NK-92 (cell line): ENCODE results near the gene NUDT11.
"Not testable (repeated sequence)": the region's sequence is repeated elsewhere in the genome, so short reads cannot be mapped to it uniquely, and the experiment has no call there.

Source experiments
- DNase-seq: peaks from one replicate; lab custom pipeline; 2025; ENCODE audit not compliant: unreplicated experiment; lab: John Stamatoyannopoulos, UW

Gene NUDT11

GRCh38 chrX:51496501-51497291, at the start of gene NUDT11:
Gene NUDT11 (minus strand): TSS chrX:51496592. CDS start chrX:51496444, 148 bp downstream.
- DNase-seq = no peak

- DNase-seq = no peak
These were observed 24.0 kb upstream of the NUDT11 start for GRCh38 chrX:51520393-51520792.

- not testable (repeated sequence) for DNase-seq
These were observed 22.7 kb upstream of the NUDT11 start for GRCh38 chrX:51519131-51519530.

- DNase-seq = no peak
These were observed 11.2 kb upstream of the NUDT11 start for GRCh38 chrX:51507551-51507950.

GRCh38 chrX:51495701-51496488, 497 bp downstream of the NUDT11 start:
- not testable (repeated sequence) for DNase-seq

DNA sequence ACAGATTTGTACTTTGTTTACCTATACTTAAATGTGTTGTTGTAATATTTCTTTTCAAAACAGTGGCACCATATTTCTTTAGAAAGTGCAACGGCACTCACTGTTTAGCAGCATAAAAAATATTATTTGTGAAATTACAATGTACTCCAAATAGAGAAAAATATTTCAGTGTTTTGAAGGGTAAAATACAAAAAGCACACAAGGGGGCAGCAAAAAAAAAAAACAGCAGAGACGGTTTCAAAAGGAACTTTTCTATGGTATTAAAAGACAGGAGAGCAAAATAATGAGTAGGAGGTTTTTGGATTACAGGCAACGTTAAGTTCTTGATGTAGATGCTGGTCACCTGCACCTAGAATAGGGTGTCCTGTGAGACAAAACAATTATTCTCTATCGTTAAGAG, 2.0 kb downstream of the NUDT11 start:
- no peak for DNase-seq

DNA sequence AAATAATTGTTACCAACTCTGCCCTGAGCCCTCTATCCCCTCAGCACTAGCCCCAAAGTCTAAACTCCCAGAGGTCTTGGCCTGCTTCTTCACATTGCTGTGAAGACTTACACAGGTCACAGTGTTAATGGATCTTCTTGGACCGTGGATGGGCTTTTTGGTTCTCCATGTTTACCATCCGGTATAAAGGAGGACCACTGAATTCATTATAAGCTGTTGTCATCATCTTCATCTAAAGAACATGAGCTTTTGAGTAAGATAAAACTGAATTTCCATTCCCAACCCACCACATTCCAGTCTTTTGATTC, 8.5 kb downstream of the NUDT11 start:
- no peak for DNase-seq

DNA sequence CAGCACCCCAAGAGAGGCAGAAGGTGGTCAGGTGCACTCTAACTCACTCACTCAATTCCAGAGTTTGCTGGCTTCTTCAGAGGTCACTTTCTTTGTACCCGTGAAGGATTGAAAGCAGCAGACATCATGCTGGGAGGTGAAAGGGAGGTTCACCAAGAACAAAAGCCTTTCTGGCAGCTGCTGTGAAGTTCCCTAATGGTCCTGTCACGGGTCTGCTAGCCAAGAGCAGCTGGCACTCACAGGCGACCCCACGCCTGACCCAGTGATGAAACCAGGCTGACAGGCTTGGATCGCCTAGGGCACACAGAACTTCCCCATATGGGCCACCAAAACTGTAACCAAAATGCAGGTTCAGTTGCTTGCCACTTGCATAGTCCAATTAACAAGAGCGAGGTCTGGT, 11.8 kb downstream of the NUDT11 start:
- DNase-seq = no peak

- not testable (repeated sequence) for DNase-seq
These were observed 14.0 kb downstream of the NUDT11 start for GRCh38 chrX:51482411-51482810.

DNA sequence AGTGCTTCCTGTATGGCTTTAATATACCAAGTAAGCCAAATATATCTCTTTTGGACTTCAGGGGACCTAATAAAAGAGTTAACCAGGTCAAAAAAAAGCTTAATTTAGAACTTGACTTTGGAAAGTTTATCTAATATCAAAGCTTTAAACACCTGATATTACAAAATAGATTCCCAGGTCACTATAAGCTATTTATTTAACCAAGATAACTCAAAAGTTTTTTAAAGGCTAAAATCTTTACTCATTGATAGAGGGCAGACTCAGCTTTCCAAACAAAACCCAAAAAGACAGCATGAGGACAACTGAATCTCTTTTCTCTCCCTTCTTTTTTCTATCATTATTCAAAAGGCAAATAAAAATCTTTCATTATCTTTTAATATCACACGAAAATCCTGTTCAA, 19.5 kb downstream of the NUDT11 start:
- no peak for DNase-seq

DNA sequence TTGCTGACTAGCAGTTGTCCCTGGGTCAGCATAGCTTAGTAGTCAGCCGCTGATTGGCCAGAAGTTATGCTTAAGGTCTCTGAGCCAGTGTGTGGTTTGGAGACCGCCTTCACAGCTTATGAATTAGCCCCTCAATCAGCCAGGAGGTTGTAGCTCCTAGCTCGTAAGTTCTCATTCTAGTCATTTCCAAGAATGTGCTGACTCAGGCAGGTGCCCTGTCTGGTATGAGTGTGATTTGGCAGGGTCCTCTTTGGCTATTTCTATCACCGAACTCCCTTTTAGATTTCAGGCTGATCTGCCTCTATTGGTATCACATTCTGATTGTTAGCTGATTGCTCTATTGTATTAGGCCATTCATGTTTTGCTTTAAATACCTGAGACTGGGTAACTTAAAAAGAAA, 33.1 kb downstream of the NUDT11 start:
- DNase-seq = no peak

DNA sequence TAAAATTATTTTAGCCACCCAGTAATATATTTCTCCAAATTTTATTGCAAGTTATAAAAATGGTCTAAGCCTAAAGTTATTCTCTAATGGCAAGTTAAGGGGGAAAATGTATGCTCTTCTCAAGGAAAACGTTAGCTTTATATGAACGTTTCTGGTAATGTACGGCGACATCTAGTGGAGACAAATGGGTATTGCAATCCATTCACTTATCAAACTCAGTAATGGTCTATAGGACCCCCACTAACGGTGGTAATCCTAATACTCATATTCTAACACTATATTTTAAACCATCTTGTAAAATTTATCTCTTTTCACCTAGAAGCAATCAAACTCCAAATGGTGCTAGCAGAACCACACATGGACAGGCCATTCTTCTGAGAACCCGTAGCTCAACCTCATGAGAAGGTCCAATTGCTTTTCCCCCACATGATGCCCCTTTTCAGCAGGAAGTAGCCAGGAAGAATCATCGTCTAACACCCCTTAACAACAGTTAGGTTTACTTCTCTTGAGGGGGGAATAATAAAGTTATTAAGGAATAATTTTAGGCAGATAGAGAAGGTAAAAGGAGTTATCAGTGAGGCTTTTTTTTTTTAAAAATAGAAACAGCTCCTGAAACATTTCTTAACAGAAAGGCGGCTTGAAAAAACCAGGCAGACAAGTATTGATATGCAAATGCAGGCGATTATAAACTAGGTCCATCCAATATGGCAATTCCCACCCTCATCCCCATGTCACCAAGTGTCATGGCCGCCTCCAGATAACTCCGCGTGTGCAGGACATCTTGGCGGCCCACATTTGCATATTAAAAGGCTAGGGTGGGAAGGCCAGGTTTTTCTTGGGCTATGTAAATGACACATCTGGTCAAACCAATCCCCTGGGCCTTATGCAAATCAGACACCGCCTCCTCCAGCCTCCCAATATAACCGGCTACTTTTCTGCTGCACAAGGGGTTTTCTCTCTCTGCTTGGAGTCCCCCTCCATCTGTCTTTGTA, 35.0 kb downstream of the NUDT11 start:
- DNase-seq = no peak

DNA sequence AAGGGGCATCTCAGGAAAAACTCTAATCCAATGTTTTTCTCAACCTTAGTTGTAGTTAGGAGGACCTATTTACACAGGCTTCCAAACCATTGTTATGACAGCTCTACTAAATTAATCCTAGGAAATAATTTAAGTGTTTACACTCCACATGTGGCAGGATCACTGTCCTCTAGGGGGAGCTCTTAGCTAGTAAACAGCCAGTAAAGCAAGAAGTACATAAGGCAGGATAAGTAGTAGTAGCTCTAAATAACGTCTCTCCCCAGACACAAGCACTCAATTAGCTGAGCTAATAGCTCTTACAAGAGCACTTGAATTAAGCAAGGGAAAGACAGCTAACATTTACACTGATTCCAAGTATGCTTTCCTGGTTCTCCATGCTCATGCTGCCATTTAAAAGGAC, 37.3 kb downstream of the NUDT11 start:
- DNase-seq = no peak

- DNase-seq = no peak
These were observed 39.6 kb downstream of the NUDT11 start for GRCh38 chrX:51456814-51457213.

DNA sequence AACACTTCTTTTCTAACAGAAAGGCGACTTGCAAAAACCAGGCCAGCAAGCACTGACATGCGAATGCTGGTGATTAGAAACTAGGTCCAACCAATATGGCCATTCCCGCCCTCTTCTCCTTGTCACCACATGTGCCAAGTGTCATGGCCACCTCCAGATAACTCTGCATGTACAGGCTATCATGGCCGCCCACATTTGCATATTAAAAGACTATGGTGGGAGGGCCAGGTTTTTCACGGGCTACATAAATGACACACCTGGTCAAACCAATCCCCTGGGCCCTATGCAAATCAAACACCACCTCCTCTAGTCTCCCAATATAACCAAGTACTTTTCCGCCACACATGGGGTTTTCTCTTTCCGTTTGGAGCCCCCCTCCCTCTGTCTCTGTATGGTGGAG, 40.1 kb downstream of the NUDT11 start:
- no peak for DNase-seq

DNA sequence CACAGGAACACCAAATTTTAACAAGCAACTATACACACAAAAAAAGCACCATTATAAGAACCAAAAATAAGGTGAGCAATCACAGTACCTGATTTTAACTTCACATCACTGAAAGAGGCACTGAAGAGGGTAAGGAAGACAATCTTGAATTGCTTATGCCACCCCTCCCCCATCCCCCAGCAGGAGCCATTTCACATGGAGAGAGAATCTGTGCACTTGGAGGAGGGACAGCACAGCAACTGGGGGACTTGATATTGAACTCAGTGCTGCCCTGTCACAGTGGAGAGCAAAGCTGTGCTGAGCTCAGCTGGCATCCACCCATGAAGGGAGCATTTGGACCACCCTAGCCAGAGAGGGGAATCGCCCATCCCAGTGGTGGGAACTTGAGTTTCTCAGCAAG, 56.0 kb downstream of the NUDT11 start:
- DNase-seq = no peak
